ENCODE measurements around the gene BAMBI. TPM values are rescaled to one million over a fixed set of nuclear protein-coding genes. Genes with fewer than 3 reads are reported as not detected.

BAMBI gene
- total RNA-seq, result under 1 TPM; 0.09 to 0.16 TPM

GRCh38 chr10:28676968-28677887, at the start of gene BAMBI:
Gene BAMBI (plus strand): TSS chr10:28677521. CDS start chr10:28677898, 377 bp downstream.
- POLR2A ChIA-PET, result no interaction called here
- Mint-ChIP-seq H3K36me3 (ENCODE audit: low read depth) (no peaks in the 10 kb centered on the region), H3K9me3 (ENCODE audit: low read depth) (no peaks in the 10 kb centered on the region), H3K4me3 (peak within 1 kb of the TSS; percentile 68), H3K4me1 (peaks cover 31% of the 10 kb centered on the region), H3K27me3 (peaks cover 50% of the 10 kb centered on the region), H3K27ac (no peak within 1 kb of the TSS)
- CTCF ChIA-PET, result interaction anchor here (1.4 kb wide), 1 partner anchor 13 kb away, joined by 4 read pairs; no protein-coding TSS in a partner anchor
- peak; percentile 95 for DNase-seq
- peak; percentile 99 for ATAC-seq
- intact Hi-C loops (cut with DNase I, micrococcal nuclease), result loop anchor here (1.0 to 5.0 kb wide), 11 partner anchors 9 to 1980 kb away; partner anchors contain the start of genes ACBD5 (in 1 of the 2), PDSS1 (in 1 of the 2) and WAC (in 1 of the 2)

- intact Hi-C loops (cut with DNase I, micrococcal nuclease), result loop anchor here (1.0 to 10.0 kb wide), 6 partner anchors 36 to 676 kb away; partner anchors contain the start of gene BAMBI (in 1 of the 2)
- no peaks in the 10 kb centered on the region for H3K36me3 Mint-ChIP-seq (ENCODE audit: low read depth)
- H3K27me3 Mint-ChIP-seq, result peaks cover 12% of the 10 kb centered on the region
- H3K4me1 Mint-ChIP-seq, result peaks cover 5% of the 10 kb centered on the region
- POLR2A ChIA-PET, result interaction anchor here (0.5 to 0.9 kb wide), 2 partner anchors 17 to 57 kb away, joined by 3 to 7 read pairs; no protein-coding TSS in a partner anchor
- DNase-seq, result peak; percentile 86
- CTCF ChIA-PET, result interaction anchor here (0.5 to 2.1 kb wide), 13 partner anchors 8 to 678 kb away, joined by 3 to 8 read pairs (median 4); no protein-coding TSS in a partner anchor
- no peak overlapping the region for H3K4me3 Mint-ChIP-seq
- H3K9me3 Mint-ChIP-seq (ENCODE audit: low read depth), result no peaks in the 10 kb centered on the region
- no peak overlapping the region for H3K27ac Mint-ChIP-seq
- peak; percentile 87 for ATAC-seq
Measured at GRCh38 chr10:28628184-28628893, 49.0 kb upstream of the BAMBI start.

GRCh38 chr10:28631896-28632583, 45.3 kb upstream of the BAMBI start:
- no peak for ATAC-seq
- ChIA-PET CTCF (interaction anchor here (0.7 to 2.1 kb wide), 4 partner anchors 11 to 672 kb away, joined by 3 to 5 read pairs (median 4); no protein-coding TSS in a partner anchor), POLR2A (no interaction called here)
- H3K4me3 Mint-ChIP-seq, result no peak overlapping the region
- no peaks in the 10 kb centered on the region for H3K36me3 Mint-ChIP-seq (ENCODE audit: low read depth)
- no peaks in the 10 kb centered on the region for H3K9me3 Mint-ChIP-seq (ENCODE audit: low read depth)
- peaks cover 5% of the 10 kb centered on the region for H3K4me1 Mint-ChIP-seq
- H3K27ac Mint-ChIP-seq, result no peak overlapping the region
- DNase-seq, result no peak
- peaks cover 20% of the 10 kb centered on the region for H3K27me3 Mint-ChIP-seq
- intact Hi-C loops (cut with DNase I, micrococcal nuclease), result no loop called here

- intact Hi-C loops (cut with DNase I, micrococcal nuclease), result no loop called here
- ChIA-PET CTCF (interaction anchor here (0.7 to 1.2 kb wide), 2 partner anchors 11 to 408 kb away, joined by 3 read pairs; no protein-coding TSS in a partner anchor), POLR2A (no interaction called here)
- Mint-ChIP-seq H3K9me3 (ENCODE audit: low read depth) (peaks cover 4% of the 10 kb centered on the region), H3K36me3 (ENCODE audit: low read depth) (no peaks in the 10 kb centered on the region), H3K4me3 (no peak overlapping the region), H3K4me1 (peaks cover 5% of the 10 kb centered on the region), H3K27me3 (peaks cover 17% of the 10 kb centered on the region), H3K27ac (no peak overlapping the region)
- ATAC-seq (no peak), DNase-seq (no peak)
Measured at GRCh38 chr10:28632584-28632945, 44.8 kb upstream of the BAMBI start.

- H3K27me3 Mint-ChIP-seq, result peaks cover 15% of the 10 kb centered on the region
- no peak for ATAC-seq
- ChIA-PET CTCF (no interaction called here), POLR2A (no interaction called here)
- H3K9me3 Mint-ChIP-seq (ENCODE audit: low read depth), result peaks cover 6% of the 10 kb centered on the region
- DNase-seq, result no peak
- H3K27ac Mint-ChIP-seq, result no peak overlapping the region
- H3K4me3 Mint-ChIP-seq, result no peak overlapping the region
- no peaks in the 10 kb centered on the region for H3K4me1 Mint-ChIP-seq
- intact Hi-C loops (cut with DNase I, micrococcal nuclease), result no loop called here
- H3K36me3 Mint-ChIP-seq (ENCODE audit: low read depth), result no peaks in the 10 kb centered on the region
Measured at GRCh38 chr10:28633750-28634149, 43.6 kb upstream of the BAMBI start.

- intact Hi-C loops (cut with DNase I, micrococcal nuclease), result no loop called here
- H3K36me3 Mint-ChIP-seq (ENCODE audit: low read depth), result no peaks in the 10 kb centered on the region
- H3K4me3 Mint-ChIP-seq, result no peak overlapping the region
- peaks cover 11% of the 10 kb centered on the region for H3K27me3 Mint-ChIP-seq
- CTCF ChIA-PET, result interaction anchor here (0.7 kb wide), 1 partner anchor 354 kb away, joined by 4 read pairs; no protein-coding TSS in a partner anchor
- no peak for DNase-seq
- peaks cover 6% of the 10 kb centered on the region for H3K9me3 Mint-ChIP-seq (ENCODE audit: low read depth)
- no peak for ATAC-seq
- no peaks in the 10 kb centered on the region for H3K4me1 Mint-ChIP-seq
- POLR2A ChIA-PET, result no interaction called here
- no peak overlapping the region for H3K27ac Mint-ChIP-seq
Measured at GRCh38 chr10:28637346-28637745, 40.0 kb upstream of the BAMBI start.

GRCh38 chr10:28638392-28638791, 38.9 kb upstream of the BAMBI start:
- no peak overlapping the region for H3K27ac Mint-ChIP-seq
- ChIA-PET CTCF (interaction anchor here (1.3 kb wide), 1 partner anchor 11 kb away, joined by 3 read pairs; no protein-coding TSS in a partner anchor), POLR2A (interaction anchor here (0.7 kb wide), 1 partner anchor 99 kb away, joined by 3 read pairs; no protein-coding TSS in a partner anchor)
- no peak for DNase-seq
- peaks cover 6% of the 10 kb centered on the region for H3K9me3 Mint-ChIP-seq (ENCODE audit: low read depth)
- ATAC-seq, result no peak
- no peak overlapping the region for H3K4me3 Mint-ChIP-seq
- no peaks in the 10 kb centered on the region for H3K4me1 Mint-ChIP-seq
- intact Hi-C loops (cut with DNase I, micrococcal nuclease), result no loop called here
- H3K36me3 Mint-ChIP-seq (ENCODE audit: low read depth), result no peaks in the 10 kb centered on the region
- H3K27me3 Mint-ChIP-seq, result peaks cover 11% of the 10 kb centered on the region

GRCh38 chr10:28640551-28640950, 36.8 kb upstream of the BAMBI start:
- H3K4me3 Mint-ChIP-seq, result no peak overlapping the region
- no peaks in the 10 kb centered on the region for H3K4me1 Mint-ChIP-seq
- POLR2A ChIA-PET, result no interaction called here
- CTCF ChIA-PET, result interaction anchor here (0.6 kb wide), 3 partner anchors 33 to 873 kb away, joined by 3 to 4 read pairs (median 4); no protein-coding TSS in a partner anchor
- ATAC-seq (no peak), DNase-seq (no peak)
- no peak overlapping the region for H3K27ac Mint-ChIP-seq
- H3K9me3 Mint-ChIP-seq (ENCODE audit: low read depth), result peaks cover 6% of the 10 kb centered on the region
- intact Hi-C loops (cut with DNase I, micrococcal nuclease), result no loop called here
- no peaks in the 10 kb centered on the region for H3K36me3 Mint-ChIP-seq (ENCODE audit: low read depth)
- H3K27me3 Mint-ChIP-seq, result peaks cover 4% of the 10 kb centered on the region

GRCh38 chr10:28644647-28645046, 32.7 kb upstream of the BAMBI start:
- Mint-ChIP-seq H3K36me3 (ENCODE audit: low read depth) (no peaks in the 10 kb centered on the region), H3K4me1 (no peaks in the 10 kb centered on the region), H3K9me3 (ENCODE audit: low read depth) (no peaks in the 10 kb centered on the region), H3K27ac (no peak overlapping the region), H3K27me3 (peaks cover 2% of the 10 kb centered on the region), H3K4me3 (no peak overlapping the region)
- ChIA-PET POLR2A (no interaction called here), CTCF (no interaction called here)
- no peak for DNase-seq
- no peak for ATAC-seq
- intact Hi-C loops (cut with DNase I, micrococcal nuclease), result no loop called here

- Mint-ChIP-seq H3K9me3 (ENCODE audit: low read depth) (no peaks in the 10 kb centered on the region), H3K27ac (no peak overlapping the region), H3K4me3 (no peak overlapping the region), H3K4me1 (no peaks in the 10 kb centered on the region), H3K27me3 (peaks cover 7% of the 10 kb centered on the region), H3K36me3 (ENCODE audit: low read depth) (no peaks in the 10 kb centered on the region)
- POLR2A ChIA-PET, result no interaction called here
- DNase-seq (no peak), ATAC-seq (no peak)
- CTCF ChIA-PET, result no interaction called here
- intact Hi-C loops (cut with DNase I, micrococcal nuclease), result no loop called here
Measured at GRCh38 chr10:28652106-28652505, 25.2 kb upstream of the BAMBI start.

- DNase-seq, result no peak
- intact Hi-C loops (cut with DNase I, micrococcal nuclease), result no loop called here
- Mint-ChIP-seq H3K4me1 (no peaks in the 10 kb centered on the region), H3K4me3 (no peak overlapping the region), H3K9me3 (ENCODE audit: low read depth) (no peaks in the 10 kb centered on the region), H3K36me3 (ENCODE audit: low read depth) (no peaks in the 10 kb centered on the region), H3K27me3 (peaks cover 7% of the 10 kb centered on the region), H3K27ac (no peak overlapping the region)
- no peak for ATAC-seq
- POLR2A ChIA-PET, result no interaction called here
- CTCF ChIA-PET, result interaction anchor here (1.2 kb wide), 1 partner anchor 11 kb away, joined by 4 read pairs; no protein-coding TSS in a partner anchor
Measured at GRCh38 chr10:28652703-28653102, 24.6 kb upstream of the BAMBI start.

Data from activated CD4-positive, alpha-beta T cell treated with anti-CD3 and anti-CD28 coated beads for 36 hours (primary cell).